ENCODE results near the gene DNAH10. TPM values are rescaled to one million over a fixed set of nuclear protein-coding genes. Genes with fewer than 3 reads are reported as not detected.

Gene DNAH10
- total RNA-seq, 1 donor from 2014 or later: 10.1 TPM

DNA sequence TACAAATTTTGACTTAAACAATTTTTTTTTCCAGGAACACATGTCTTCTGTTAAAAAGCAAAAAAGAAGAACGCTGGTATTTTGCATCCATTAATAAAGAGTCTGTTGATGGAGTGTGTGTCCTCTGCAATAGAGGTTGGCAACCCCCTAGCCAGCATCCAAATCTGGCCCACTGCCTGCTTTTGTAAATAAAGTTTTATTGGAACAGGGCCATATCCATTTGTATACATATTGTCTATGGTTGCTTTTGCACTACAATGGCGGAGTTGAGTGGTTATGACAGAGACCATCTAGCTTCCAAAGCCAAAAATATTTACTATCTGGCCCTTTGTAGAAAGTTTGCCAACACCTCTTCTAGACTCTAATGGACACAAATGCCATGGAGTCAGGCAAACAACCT is 160.9 kb downstream of the DNAH10 start:
- DNase-seq: no peak
- Histone ChIP-seq H3K27ac (no peak overlapping the region), H3K4me1 (no peaks in the 10 kb centered on the region), H3K36me3 (no peaks in the 10 kb centered on the region), H3K9me3 (no peaks in the 10 kb centered on the region), H3K27me3 (ENCODE audit: low read depth) (no peaks in the 10 kb centered on the region), H3K4me3 (no peak overlapping the region)
- ATAC-seq: no peak
- TF ChIP-seq, protein P1, sequence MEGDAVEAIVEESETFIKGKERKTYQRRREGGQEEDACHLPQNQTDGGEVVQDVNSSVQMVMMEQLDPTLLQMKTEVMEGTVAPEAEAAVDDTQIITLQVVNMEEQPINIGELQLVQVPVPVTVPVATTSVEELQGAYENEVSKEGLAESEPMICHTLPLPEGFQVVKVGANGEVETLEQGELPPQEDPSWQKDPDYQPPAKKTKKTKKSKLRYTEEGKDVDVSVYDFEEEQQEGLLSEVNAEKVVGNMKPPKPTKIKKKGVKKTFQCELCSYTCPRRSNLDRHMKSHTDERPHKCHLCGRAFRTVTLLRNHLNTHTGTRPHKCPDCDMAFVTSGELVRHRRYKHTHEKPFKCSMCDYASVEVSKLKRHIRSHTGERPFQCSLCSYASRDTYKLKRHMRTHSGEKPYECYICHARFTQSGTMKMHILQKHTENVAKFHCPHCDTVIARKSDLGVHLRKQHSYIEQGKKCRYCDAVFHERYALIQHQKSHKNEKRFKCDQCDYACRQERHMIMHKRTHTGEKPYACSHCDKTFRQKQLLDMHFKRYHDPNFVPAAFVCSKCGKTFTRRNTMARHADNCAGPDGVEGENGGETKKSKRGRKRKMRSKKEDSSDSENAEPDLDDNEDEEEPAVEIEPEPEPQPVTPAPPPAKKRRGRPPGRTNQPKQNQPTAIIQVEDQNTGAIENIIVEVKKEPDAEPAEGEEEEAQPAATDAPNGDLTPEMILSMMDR (IDR thresholded peaks at IDR 0.05): no peak
- intact Hi-C loops (cut with DNase I): no loop called here

GRCh38 chr12:123923927-123924326 is 161.8 kb downstream of the DNAH10 start:
- no peaks in the 10 kb centered on the region for H3K27me3 ChIP-seq (ENCODE audit: low read depth)
- no peaks in the 10 kb centered on the region for H3K36me3 ChIP-seq
- ATAC-seq: no peak
- H3K4me1 ChIP-seq: no peaks in the 10 kb centered on the region
- no peak overlapping the region for H3K4me3 ChIP-seq
- TF ChIP-seq, protein P1 (IDR thresholded peaks at IDR 0.05): no peak
- intact Hi-C loops (cut with DNase I): no loop called here
- no peaks in the 10 kb centered on the region for H3K9me3 ChIP-seq
- DNase-seq: no peak
- no peak overlapping the region for H3K27ac ChIP-seq

DNA sequence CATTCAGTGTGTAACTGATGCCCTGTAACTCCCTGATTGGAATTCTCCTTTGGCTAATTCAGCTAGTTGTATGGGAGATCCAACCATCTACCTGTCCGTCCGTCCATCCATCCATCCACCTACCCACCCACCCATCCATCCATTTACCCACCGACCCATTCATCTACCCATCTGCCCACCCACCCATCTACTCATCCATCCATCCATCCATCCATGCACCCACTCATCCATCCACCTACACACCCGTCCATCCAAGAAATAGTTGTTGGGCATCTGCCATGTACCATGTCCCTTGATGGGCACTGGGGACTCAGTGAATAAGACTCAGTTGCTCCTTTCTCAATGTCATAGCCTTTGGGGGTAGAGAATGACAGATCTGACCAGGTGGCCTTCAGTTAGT is 162.4 kb downstream of the DNAH10 start:
- H3K4me1 ChIP-seq: no peaks in the 10 kb centered on the region
- no peaks in the 10 kb centered on the region for H3K27me3 ChIP-seq (ENCODE audit: low read depth)
- DNase-seq (no peak), ATAC-seq (no peak)
- TF ChIP-seq, protein P1 (IDR thresholded peaks at IDR 0.05): no peak
- no peaks in the 10 kb centered on the region for H3K9me3 ChIP-seq
- H3K27ac ChIP-seq: no peak overlapping the region
- intact Hi-C loops (cut with DNase I): no loop called here
- H3K4me3 ChIP-seq: no peak overlapping the region
- no peaks in the 10 kb centered on the region for H3K36me3 ChIP-seq

DNA sequence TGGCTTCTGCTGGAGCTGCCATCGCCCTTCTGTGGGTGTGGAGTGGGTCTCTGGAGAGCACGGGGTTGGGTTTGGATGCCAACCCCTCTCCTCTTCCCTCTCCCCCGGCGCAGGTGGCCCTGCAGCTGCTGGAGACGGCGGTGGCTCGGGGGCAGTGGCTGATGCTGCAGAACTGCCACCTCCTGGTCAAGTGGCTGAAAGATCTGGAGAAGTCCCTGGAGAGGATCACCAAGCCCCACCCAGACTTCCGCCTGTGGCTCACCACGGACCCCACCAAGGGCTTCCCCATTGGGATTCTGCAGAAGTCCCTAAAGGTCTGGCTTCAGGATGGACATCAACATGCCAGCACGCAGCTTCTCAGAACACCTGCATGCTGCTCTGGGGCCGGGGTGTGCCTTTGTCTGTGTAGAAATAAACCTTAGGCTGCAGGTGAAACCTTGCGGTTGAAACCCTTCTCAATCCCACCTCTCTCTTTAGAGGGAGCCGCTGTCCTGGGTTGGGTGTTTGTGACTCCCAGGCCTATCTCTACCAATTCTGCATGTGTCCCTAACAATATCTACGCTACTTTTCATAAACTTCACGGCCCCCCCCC is 166.3 kb downstream of the DNAH10 start:
- no peak for ATAC-seq
- Histone ChIP-seq H3K36me3 (no peaks in the 10 kb centered on the region), H3K27me3 (ENCODE audit: low read depth) (no peaks in the 10 kb centered on the region), H3K9me3 (no peaks in the 10 kb centered on the region), H3K27ac (no peak overlapping the region), H3K4me3 (no peak overlapping the region), H3K4me1 (no peaks in the 10 kb centered on the region)
- TF ChIP-seq, protein P1 (IDR thresholded peaks at IDR 0.05): no peak
- DNase-seq: no peak
- intact Hi-C loops (cut with DNase I): no loop called here

DNA sequence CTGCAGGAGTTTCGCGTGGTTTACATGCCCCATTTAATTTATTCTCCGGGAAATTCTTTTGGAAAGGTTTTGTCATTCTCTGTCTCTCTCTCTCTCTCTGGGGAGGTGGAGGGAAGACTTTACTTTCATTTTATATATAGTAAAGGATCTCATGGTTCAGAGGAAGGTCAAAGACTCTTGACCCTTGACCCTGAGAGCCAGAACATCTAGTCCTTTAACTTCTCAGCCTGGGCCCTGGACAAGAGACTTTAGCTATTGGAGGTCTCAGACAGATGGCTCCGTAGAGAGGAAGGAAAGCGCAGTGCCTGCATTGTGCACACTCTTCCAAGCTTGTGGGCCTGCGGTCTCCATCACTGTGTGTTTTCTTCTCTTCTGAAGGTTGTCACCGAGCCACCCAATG is 166.8 kb downstream of the DNAH10 start:
- no peak overlapping the region for H3K27ac ChIP-seq
- H3K27me3 ChIP-seq (ENCODE audit: low read depth): no peaks in the 10 kb centered on the region
- intact Hi-C loops (cut with DNase I): no loop called here
- no peaks in the 10 kb centered on the region for H3K36me3 ChIP-seq
- no peaks in the 10 kb centered on the region for H3K4me1 ChIP-seq
- ATAC-seq: no peak
- H3K9me3 ChIP-seq: no peaks in the 10 kb centered on the region
- H3K4me3 ChIP-seq: no peak overlapping the region
- TF ChIP-seq, protein P1 (IDR thresholded peaks at IDR 0.05): no peak
- no peak for DNase-seq
